D721Med (cell line): ENCODE measurements around the gene LTN1.
"Not testable (repeated sequence)": the region's sequence is repeated elsewhere in the genome, so short reads cannot be mapped to it uniquely, and the experiment has no call there.

ENCODE experiments used
- DNase-seq: peaks from one replicate; pipeline ENCODE4 v3.0.0; 2011; ENCODE audit warnings: low spot score; ENCODE audit not compliant: insufficient read length
- FAIRE-seq: peaks from 2 replicates; lab custom pipeline; 2011; peaks lifted over from hg19 to GRCh38; lab: Jason Lieb, UNC
- TF ChIP-seq, protein P1 (sequence below): IDR thresholded peaks from 2 replicates; pipeline ENCODE4 v1.5.1; 2012; ENCODE audit warnings: mild to moderate bottlenecking, control low read depth; ENCODE audit not compliant: insufficient read depth; ENCODE audit errors: missing control alignments

The LTN1 gene

DNA sequence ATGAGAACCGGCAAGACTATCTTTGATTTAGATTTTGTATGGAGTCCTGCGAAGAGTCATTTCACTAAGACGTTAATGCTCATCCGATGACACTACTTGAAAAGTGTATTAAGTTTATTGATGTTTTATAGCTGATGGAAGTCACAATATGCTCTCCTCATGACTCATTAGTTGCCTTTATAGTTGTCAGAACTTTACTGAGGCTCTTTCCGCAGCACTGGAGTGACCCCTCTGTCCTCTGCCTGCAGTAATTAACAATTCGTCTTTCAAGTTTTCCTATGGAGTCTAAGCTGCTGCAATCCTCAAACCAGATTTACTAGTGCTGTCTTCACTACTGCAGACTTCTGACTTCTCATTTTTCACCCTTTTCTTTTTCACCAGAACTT, 32.6 kb upstream of the LTN1 start:
- no peak for FAIRE-seq
- TF ChIP-seq, protein P1, sequence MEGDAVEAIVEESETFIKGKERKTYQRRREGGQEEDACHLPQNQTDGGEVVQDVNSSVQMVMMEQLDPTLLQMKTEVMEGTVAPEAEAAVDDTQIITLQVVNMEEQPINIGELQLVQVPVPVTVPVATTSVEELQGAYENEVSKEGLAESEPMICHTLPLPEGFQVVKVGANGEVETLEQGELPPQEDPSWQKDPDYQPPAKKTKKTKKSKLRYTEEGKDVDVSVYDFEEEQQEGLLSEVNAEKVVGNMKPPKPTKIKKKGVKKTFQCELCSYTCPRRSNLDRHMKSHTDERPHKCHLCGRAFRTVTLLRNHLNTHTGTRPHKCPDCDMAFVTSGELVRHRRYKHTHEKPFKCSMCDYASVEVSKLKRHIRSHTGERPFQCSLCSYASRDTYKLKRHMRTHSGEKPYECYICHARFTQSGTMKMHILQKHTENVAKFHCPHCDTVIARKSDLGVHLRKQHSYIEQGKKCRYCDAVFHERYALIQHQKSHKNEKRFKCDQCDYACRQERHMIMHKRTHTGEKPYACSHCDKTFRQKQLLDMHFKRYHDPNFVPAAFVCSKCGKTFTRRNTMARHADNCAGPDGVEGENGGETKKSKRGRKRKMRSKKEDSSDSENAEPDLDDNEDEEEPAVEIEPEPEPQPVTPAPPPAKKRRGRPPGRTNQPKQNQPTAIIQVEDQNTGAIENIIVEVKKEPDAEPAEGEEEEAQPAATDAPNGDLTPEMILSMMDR = no peak
- DNase-seq = no peak

DNA sequence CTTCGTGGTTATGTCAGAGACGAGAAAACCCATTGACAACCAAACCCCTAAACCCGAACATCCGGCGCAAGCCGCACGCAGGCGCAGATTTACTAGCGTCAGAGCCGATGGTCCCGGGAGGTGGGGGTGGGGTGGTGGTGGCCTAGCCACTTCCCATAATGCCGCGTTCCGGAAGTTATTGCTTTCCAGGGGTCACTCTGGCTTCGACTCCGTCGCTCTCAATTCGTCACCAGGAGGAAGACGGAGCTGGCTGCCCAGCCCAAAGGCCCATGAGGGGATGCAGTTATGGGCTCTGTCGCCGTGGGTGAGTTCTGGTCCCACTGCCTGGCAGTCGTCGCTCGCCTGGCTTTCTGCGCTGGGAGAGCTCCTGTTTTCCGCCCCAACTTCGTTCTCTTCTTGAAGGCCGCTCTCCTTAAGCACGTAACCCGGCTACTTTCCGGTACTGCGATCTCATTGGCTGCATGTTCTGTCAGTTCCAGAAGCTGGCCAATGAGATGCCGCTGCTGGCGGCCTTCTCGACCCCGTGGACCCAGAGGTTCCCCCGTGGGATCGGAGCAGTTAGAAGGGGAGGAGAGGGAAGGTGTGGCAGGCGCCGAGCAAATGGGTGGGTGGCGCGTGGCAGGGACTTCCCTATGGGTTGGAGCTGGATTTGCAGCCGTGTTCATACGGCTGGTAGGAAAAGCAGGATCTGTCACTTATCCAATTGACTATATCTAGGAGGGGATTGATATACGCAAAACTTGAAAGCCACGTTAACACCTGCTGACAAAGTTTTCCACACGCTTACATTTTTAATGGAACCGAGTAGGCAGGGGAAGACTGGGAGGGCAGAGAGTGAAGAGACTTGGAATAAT, 32.0 kb upstream of the LTN1 start, which contains the start of gene USP16:
Gene USP16, plus strand, starts transcription at position 195 of the 854 bp plus-strand sequence. CDS start 3,246 bp downstream, outside the sequence.
- TF ChIP-seq, protein P1 = no peak
- FAIRE-seq (no peak), DNase-seq (peak; percentile 91)

DNA sequence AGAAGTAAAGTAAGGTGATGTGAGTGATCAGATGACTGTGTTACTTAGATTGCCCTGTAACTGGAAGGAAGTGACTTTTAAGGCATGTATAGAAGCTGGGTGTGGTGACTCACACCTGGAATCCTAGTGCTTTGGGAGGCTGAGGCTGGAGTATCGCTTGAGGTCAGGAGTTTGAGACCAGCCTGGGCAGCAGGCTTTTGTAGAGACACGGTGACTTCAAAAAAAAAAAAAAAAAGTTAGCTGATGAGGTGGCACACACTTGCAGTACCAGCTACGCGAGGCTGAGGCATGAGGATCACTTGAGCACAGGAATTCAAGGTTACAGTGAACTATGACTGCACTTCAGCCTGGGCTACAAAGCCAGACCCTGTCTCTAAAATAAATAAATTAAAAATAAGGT, 29.5 kb upstream of the LTN1 start:
- FAIRE-seq = no peak
- TF ChIP-seq, protein P1 = no peak
- no peak for DNase-seq

DNA sequence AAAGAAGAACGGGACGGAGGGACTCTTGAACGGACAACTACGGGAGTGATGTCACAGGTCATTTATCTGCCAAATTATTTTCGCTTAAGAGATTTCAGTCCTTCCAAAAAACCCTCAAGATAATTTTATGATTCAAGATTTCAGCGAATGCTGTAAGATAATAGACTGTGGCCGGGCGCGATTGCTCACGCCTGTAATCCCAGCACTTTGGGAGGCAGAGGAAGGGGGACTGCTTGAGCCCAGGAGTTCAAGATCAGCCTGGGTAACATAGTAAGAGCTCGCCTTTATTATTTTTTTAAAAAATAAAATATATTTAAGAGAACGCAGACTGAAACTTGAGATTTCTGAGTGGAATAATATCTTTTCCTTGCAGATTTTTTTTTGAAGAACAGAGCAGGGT, 25.9 kb upstream of the LTN1 start:
- TF ChIP-seq, protein P1 = no peak
- DNase-seq (no peak), FAIRE-seq (no peak)

DNA sequence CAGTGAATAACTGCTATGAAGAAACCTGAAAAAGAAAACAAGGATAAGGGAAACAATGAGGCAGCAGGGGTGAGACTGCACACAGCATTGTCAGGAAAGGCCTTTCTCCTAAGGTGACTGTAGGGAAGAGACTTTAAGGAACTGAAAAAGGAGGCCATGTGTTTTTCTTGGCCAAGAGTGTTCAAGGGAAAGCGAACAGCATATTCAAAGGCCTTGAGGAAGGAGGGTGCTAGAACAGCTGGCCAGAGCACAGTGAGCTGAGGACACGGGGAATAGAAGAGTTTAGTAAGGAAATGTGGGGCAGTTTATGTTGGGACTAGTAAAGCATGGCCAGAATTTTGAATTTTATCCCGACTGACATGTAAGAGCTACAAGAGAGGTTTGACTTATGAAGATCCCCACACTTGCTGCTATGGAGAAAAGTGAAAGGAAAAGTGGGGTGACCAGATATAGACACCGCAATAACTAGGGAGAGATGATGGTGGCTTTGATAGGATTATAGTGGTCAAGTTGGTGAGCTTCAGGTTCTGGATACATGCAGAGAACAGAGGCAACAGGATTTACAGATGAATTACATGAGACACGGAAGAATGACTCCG, 25.1 kb upstream of the LTN1 start:
- DNase-seq (no peak), FAIRE-seq (no peak)
- TF ChIP-seq, protein P1 = no peak

DNA sequence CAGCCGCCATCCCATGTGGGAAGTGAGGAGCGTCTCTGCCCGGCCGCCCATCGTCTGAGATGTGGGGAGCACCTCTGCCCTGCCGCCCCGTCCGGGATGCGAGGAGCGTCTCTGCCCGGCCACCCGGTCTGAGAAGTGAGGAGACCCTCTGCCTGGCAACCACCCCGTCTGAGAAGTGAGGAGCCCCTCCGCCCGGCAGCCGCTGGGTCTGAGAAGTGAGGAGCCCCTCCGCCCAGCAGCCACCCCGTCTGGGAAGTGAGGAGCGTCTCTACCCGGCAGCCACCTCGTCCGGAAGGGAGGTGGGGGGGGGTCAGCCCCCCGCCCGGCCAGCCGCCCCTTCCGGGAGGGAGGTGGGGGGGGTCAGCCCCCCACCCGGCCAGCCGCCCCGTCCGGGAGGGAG, 18.6 kb upstream of the LTN1 start:
- FAIRE-seq, DNase-seq: not testable (repeated sequence)

DNA sequence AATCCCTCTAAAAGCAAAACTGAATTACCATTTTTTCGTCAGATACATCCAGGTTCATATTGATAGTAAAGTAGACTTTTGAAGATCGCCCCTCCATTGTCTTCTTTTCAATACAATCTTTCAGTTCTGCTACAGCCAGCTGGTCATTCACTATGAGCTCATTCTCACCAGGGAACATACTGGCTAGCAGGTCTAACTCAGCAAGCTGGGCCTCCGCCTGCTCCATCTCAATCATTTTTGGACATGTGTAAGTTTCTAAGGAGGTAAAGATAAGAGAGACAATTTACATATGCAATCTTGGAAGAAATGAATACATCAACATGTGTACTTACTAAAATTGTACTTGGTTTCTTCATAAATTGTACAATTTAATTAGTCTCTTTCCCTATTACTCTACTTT, 15.7 kb upstream of the LTN1 start:
- no peak for DNase-seq
- TF ChIP-seq, protein P1 = no peak
- no peak for FAIRE-seq
